SU-DHL-6 (cell line): ENCODE results near the gene TMEM128.

Experiments used
- CTCF ChIP-seq: fragments of 200-600 bp; sonication (generic); IDR thresholded peaks from one replicate; pipeline ENCODE4 v1.5.1; 2017; ENCODE audit warnings: antibody characterized with exemption, mild to moderate bottlenecking, low read length, moderate library complexity; ENCODE audit not compliant: insufficient read depth, poor library complexity, severe bottlenecking
- EZH2phosphoT487 ChIP-seq: fragments of 200-600 bp; sonication (generic), shearing (Covaris generic); conservative IDR thresholded peaks from 2 replicates; pipeline ENCODE4 v1.6.1; 2018; ENCODE audit warnings: mild to moderate bottlenecking, antibody characterized with exemption, low read length, moderate library complexity, mixed read lengths

- TF ChIP-seq CTCF (no peak), EZH2phosphoT487 (no peak)
Measured at GRCh38 chr4:4203688-4204400, 44.2 kb downstream of the TMEM128 start.
